H9 (cell line): ENCODE data around the gene WDSUB1. TPM values are rescaled to one million over a fixed set of nuclear protein-coding genes. Genes with fewer than 3 reads are reported as not detected.

Source experiments
- DNase-seq: peaks from one replicate; pipeline ENCODE4 v3.0.0-alpha.2; 2017
- H2AFZ ChIP-seq: one replicate; pipeline ENCODE4 v1.6.1; 2013; ENCODE audit warnings: mild to moderate bottlenecking, low read length, control low read depth, moderate library complexity
- H2AK5ac ChIP-seq: 2 replicates; pipeline ENCODE4 v1.6.1; 2013; ENCODE audit warnings: low read length, control low read depth, mixed read lengths; ENCODE audit not compliant: insufficient read length
- H2BK120ac ChIP-seq: one replicate; pipeline ENCODE4 v1.6.1; 2013; ENCODE audit warnings: low read depth, mild to moderate bottlenecking, low read length, control low read depth, inconsistent platforms; ENCODE audit not compliant: poor library complexity, severe bottlenecking
- H2BK12ac ChIP-seq: 2 replicates; pipeline ENCODE4 v1.6.1; 2013; ENCODE audit warnings: low read length, control low read depth, mixed read lengths, low read depth; ENCODE audit not compliant: insufficient read length
- H2BK15ac ChIP-seq: 2 replicates; pipeline ENCODE4 v1.6.1; 2013; ENCODE audit warnings: low read depth, low read length, control low read depth
- H2BK20ac ChIP-seq: one replicate; pipeline ENCODE4 v1.6.1; 2013; ENCODE audit warnings: low read depth, mild to moderate bottlenecking, low read length, control low read depth, inconsistent platforms; ENCODE audit not compliant: poor library complexity, severe bottlenecking
- H2BK5ac ChIP-seq: 2 replicates; pipeline ENCODE4 v1.6.1; 2013; ENCODE audit warnings: low read length, control low read depth, mixed read lengths; ENCODE audit not compliant: insufficient read length
- H3K14ac ChIP-seq: 2 replicates; pipeline ENCODE4 v1.6.1; 2013; ENCODE audit warnings: low read length, control low read depth; ENCODE audit not compliant: insufficient read depth
- H3K18ac ChIP-seq: 2 replicates; pipeline ENCODE4 v1.6.1; 2013; ENCODE audit warnings: low read depth, mild to moderate bottlenecking, mixed read lengths, low read length, control low read depth; ENCODE audit not compliant: insufficient read length
- H3K23ac ChIP-seq: 2 replicates; pipeline ENCODE4 v1.6.1; 2013; ENCODE audit warnings: low read length, control low read depth, mixed read lengths, low read depth; ENCODE audit not compliant: insufficient read length
- H3K23me2 ChIP-seq: 2 replicates; pipeline ENCODE4 v1.6.1; 2013; ENCODE audit warnings: low read depth, mild to moderate bottlenecking, mixed read lengths, low read length, control low read depth; ENCODE audit not compliant: insufficient read length, poor library complexity, severe bottlenecking
- H3K27ac ChIP-seq: 2 replicates; pipeline ENCODE4 v1.5.1; 2013; ENCODE audit warnings: low read length, control low read depth, mixed read lengths, low read depth; ENCODE audit not compliant: insufficient read length
- H3K27me3 ChIP-seq: 2 replicates; pipeline ENCODE4 v1.6.1; 2013; ENCODE audit warnings: low read length, control low read depth, inconsistent platforms; ENCODE audit not compliant: insufficient read depth
- H3K4ac ChIP-seq: 2 replicates; pipeline ENCODE4 v1.6.1; 2013; ENCODE audit warnings: low read depth, mild to moderate bottlenecking, control low read depth, inconsistent platforms, low read length, moderate library complexity
- H3K4me1 ChIP-seq: 2 replicates; pipeline ENCODE4 v1.6.1; 2013; ENCODE audit warnings: low read length, control low read depth, inconsistent platforms; ENCODE audit not compliant: insufficient read depth
- H3K4me2 ChIP-seq: 2 replicates; pipeline ENCODE4 v1.6.1; 2013; ENCODE audit warnings: low read length, control low read depth, mixed read lengths; ENCODE audit not compliant: insufficient read length, insufficient read depth
- H3K56ac ChIP-seq: 2 replicates; pipeline ENCODE4 v1.6.1; 2013; ENCODE audit warnings: low read depth, mild to moderate bottlenecking, mixed read lengths, low read length, control low read depth; ENCODE audit not compliant: insufficient read length
- H3K79me1 ChIP-seq: 2 replicates; pipeline ENCODE4 v1.6.1; 2013; ENCODE audit warnings: low read depth, mild to moderate bottlenecking, moderate library complexity, low read length, control low read depth, inconsistent platforms; ENCODE audit not compliant: insufficient read depth, poor library complexity, severe bottlenecking
- H3K79me2 ChIP-seq: 2 replicates; pipeline ENCODE4 v1.6.1; 2013; ENCODE audit warnings: low read length, control low read depth, inconsistent platforms; ENCODE audit not compliant: insufficient read depth
- H3K9ac ChIP-seq: 2 replicates; pipeline ENCODE4 v1.6.1; 2013; ENCODE audit warnings: low read length, control low read depth, mixed read lengths; ENCODE audit not compliant: insufficient read length; ENCODE audit errors: extremely low read depth
- H3K9me3 ChIP-seq: one replicate; pipeline ENCODE4 v1.6.1; 2013; ENCODE audit warnings: low read depth, low read length, inconsistent platforms; ENCODE audit not compliant: control insufficient read depth
- H3T11ph ChIP-seq: one replicate; pipeline ENCODE4 v1.6.1; 2013; ENCODE audit warnings: mild to moderate bottlenecking, low read length, control low read depth, inconsistent platforms
- H4K20me1 ChIP-seq: one replicate; pipeline ENCODE4 v1.6.1; 2013; ENCODE audit not compliant: control insufficient read depth, insufficient read length, insufficient read depth
- H4K5ac ChIP-seq: 2 replicates; pipeline ENCODE4 v1.6.1; 2013; ENCODE audit warnings: low read depth, mild to moderate bottlenecking, mixed read lengths, low read length, control low read depth; ENCODE audit not compliant: insufficient read length
- H4K8ac ChIP-seq: replicated peaks from 2 replicates; pipeline ENCODE4 v1.6.1; 2013; ENCODE audit warnings: low read length, control low read depth, mixed read lengths, low read depth; ENCODE audit not compliant: insufficient read length
- H4K91ac ChIP-seq: 2 replicates; pipeline ENCODE4 v1.6.1; 2013; ENCODE audit warnings: low read depth, mild to moderate bottlenecking, moderate library complexity, mixed read lengths, low read length, control low read depth; ENCODE audit not compliant: insufficient read length
- H3K27ac Mint-ChIP-seq, 3 experiments: 2 replicates in 2 of 3; 3 replicates in 1 of 3; pipeline ENCODE4 v1.8.0; 2020 to 2021; ENCODE audit warnings: mixed read lengths in 3 of 3, mild to moderate bottlenecking in 1 of 3, moderate library complexity in 1 of 3
- H3K27me3 Mint-ChIP-seq: 2 replicates; pipeline ENCODE4 v1.8.0; 2021; ENCODE audit warnings: low read depth, mild to moderate bottlenecking, moderate library complexity, mixed read lengths
- H3K36me3 Mint-ChIP-seq, 3 experiments: 2 replicates in 2 of 3; 3 replicates in 1 of 3; pipeline ENCODE4 v1.8.0; 2020 to 2021; ENCODE audit warnings: low read depth in 3 of 3, mixed read lengths in 3 of 3; ENCODE audit not compliant: insufficient read depth in 1 of 3
- H3K4me1 Mint-ChIP-seq, 2 experiments: 2 replicates each; pipeline ENCODE4 v1.8.0; 2020; ENCODE audit warnings: mixed read lengths in 2 of 2
- H3K4me3 Mint-ChIP-seq, 2 experiments: 2 replicates in 1 of 2; 3 replicates in 1 of 2; pipeline ENCODE4 v1.8.0; 2020 to 2021; ENCODE audit warnings: mild to moderate bottlenecking in 2 of 2, mixed read lengths in 2 of 2, moderate library complexity in 1 of 2
- H3K9me3 Mint-ChIP-seq, 2 experiments: 2 replicates in 1 of 2; 3 replicates in 1 of 2; pipeline ENCODE4 v1.8.0; 2020; ENCODE audit warnings: mild to moderate bottlenecking in 2 of 2, mixed read lengths in 2 of 2, moderate library complexity in 1 of 2
- CTCF ChIP-seq: fragments of 200-600 bp; sonication (generic); conservative IDR thresholded peaks from 3 replicates; pipeline ENCODE4 v1.8.0; 2021; ENCODE audit warnings: antibody characterized with exemption, mild to moderate bottlenecking
- WGBS: extraction: QIAGEN DNeasy Blood & Tissue Kit; methylation state at CpG from one replicate; pipeline ENCODE4 v1.1.7; 2013; ENCODE audit warnings: missing lambda C conversion rate, low lambda C conversion rate, mixed read lengths; ENCODE audit not compliant: insufficient read length; ENCODE audit errors: extremely low coverage; 5-methylcytosine and 5-hydroxymethylcytosine counted together
- total RNA-seq: library from RNA; stranded (reverse); gene quantifications from 2 replicates; pipeline ENCODE4 v1.2.1, GENCODE V29; 2021

Gene WDSUB1
- total RNA-seq, 1 experiment from 2014 or later: 5.5 TPM

DNA sequence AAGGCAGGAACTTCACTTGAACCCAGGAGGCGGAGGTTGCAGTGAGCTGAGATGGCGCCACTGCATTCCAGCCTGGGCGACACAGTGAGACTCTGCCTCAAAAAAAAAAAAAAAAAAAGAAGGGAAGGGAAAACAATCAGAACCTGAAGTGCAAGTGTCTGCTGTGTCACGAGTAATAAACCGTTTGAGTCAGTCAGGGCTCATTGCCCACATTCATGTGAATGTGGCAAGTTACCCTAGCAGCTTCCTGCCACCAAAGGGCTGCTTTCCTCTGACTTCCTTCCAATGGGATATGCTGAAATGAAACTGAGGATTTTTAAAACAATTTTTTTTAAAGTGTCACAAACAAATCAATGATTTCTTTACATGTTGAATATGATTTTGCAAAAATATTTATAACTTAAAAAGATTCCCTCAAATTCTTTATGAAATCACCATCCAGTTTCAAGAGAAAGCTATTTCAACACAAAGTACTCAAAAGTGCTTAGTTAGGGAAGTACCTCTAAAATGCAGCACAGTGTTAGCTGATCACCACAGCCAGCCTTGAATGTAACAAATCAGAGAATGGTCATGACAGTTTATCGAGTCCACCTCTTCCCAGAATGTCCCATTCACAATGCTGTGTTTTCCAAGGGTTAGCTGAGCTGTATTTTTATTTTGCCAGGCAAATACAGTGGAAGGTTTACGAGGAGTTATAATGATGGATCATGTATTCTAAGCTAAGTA lies 36.4 kb downstream of the WDSUB1 start:
- H2BK5ac ChIP-seq: no peak overlapping the region
- no peak overlapping the region for H3K14ac ChIP-seq
- H3K4ac ChIP-seq: no peak overlapping the region
- H3T11ph ChIP-seq: no peak overlapping the region
- H4K20me1 ChIP-seq: no peaks in the 10 kb centered on the region
- Mint-ChIP-seq H3K4me3 (no peak overlapping the region), H3K36me3 (peaks cover 3 to 8% (median 5%) of the 10 kb centered on the region in 3 experiments; a peak in 6 of 7 replicates), H3K27ac (no peak overlapping the region), H3K9me3 (no peaks in the 10 kb centered on the region; a peak in 1 of 5 replicates), H3K4me1 (no peaks in the 10 kb centered on the region), H3K27me3 (no peaks in the 10 kb centered on the region)
- H4K91ac ChIP-seq: no peak overlapping the region
- H3K27me3 ChIP-seq: no peaks in the 10 kb centered on the region
- no peak for DNase-seq
- no peaks in the 10 kb centered on the region for H3K79me1 ChIP-seq
- H2AFZ ChIP-seq: no peak overlapping the region
- H3K9me3 ChIP-seq: no peaks in the 10 kb centered on the region
- no peak overlapping the region for H3K18ac ChIP-seq
- no peaks in the 10 kb centered on the region for H3K4me1 ChIP-seq
- no peak overlapping the region for H2BK120ac ChIP-seq
- no peak overlapping the region for H2BK15ac ChIP-seq
- H3K23ac ChIP-seq: no peak overlapping the region
- H3K79me2 ChIP-seq: no peaks in the 10 kb centered on the region
- no peak overlapping the region for H3K56ac ChIP-seq
- H3K27ac ChIP-seq: no peak overlapping the region
- no peak overlapping the region for H4K5ac ChIP-seq
- no peak for TF ChIP-seq CTCF
- no peak overlapping the region for H2AK5ac ChIP-seq
- no peak overlapping the region for H2BK12ac ChIP-seq
- H3K23me2 ChIP-seq: no peaks in the 10 kb centered on the region
- WGBS: 100% methylated on average over 1 of the region's 7 CpGs
- H3K9ac ChIP-seq: no peak overlapping the region
- no peak overlapping the region for H4K8ac ChIP-seq
- H2BK20ac ChIP-seq: no peak overlapping the region
- no peak overlapping the region for H3K4me2 ChIP-seq
